HepG2 (cell line): ENCODE results near the gene MPZL3. TPM values are rescaled to one million over a fixed set of nuclear protein-coding genes. Genes with fewer than 3 reads are reported as not detected.

Experiments used
- ATAC-seq: fragments of 200-7000 bp; cut with Tn5 transposase; 3 replicates; pipeline ENCODE4 v1.9.1; 2020; ENCODE audit warnings: mild to moderate bottlenecking, moderate library complexity
- BruUV-seq: library from RNA; stranded (reverse); fragments of 400-500 nt; replicated peaks from 2 replicates; lab custom pipeline; 2021; lab: Mats Ljungman, UMichigan
- CTCF ChIA-PET: fragments of 300-600 bp; formaldehyde crosslinking; extraction: SDS; loops from one replicate; lab custom pipeline; 2021; ENCODE audit warnings: low total read pairs, inconsistent platforms, low intra/inter-chr PET ratio; lab: Yijun Ruan, JAX
- POLR2A ChIA-PET: fragments of 350-600 bp; sonication (Branson Sonifier 250); formaldehyde crosslinking; loops from one replicate; lab custom pipeline; 2020; ENCODE audit warnings: antibody characterized with exemption, inconsistent platforms; lab: Yijun Ruan, JAX
- DNase-seq: peaks from one replicate; pipeline ENCODE4 v3.0.0-alpha.2; 2015; ENCODE audit warnings: low spot score
- FAIRE-seq: peaks from 3 replicates; lab custom pipeline; 2011; peaks lifted over from hg19 to GRCh38; lab: Jason Lieb, UNC
- H2AFZ ChIP-seq: one replicate; pipeline ENCODE4 v1.6.1; 2011; ENCODE audit warnings: low read length, inconsistent platforms
- H3K27ac ChIP-seq: fragments of 300-600 bp; 3 replicates; pipeline ENCODE4 v1.8.0; 2011; ENCODE audit warnings: mixed run types, mild to moderate bottlenecking, mixed read lengths, low read length, inconsistent platforms; ENCODE audit not compliant: insufficient read depth; ENCODE audit errors: extremely low read length
- H3K27me3 ChIP-seq, 2 experiments: fragments of 200-600 bp in 1 of 2; 2 replicates in 1 of 2; 3 replicates in 1 of 2; pipeline versions ENCODE4 v1.6.0 to v1.8.0; 2011; ENCODE audit warnings: low read length in 2 of 2, mild to moderate bottlenecking in 2 of 2, moderate library complexity in 2 of 2, inconsistent platforms in 1 of 2; ENCODE audit not compliant: insufficient read depth in 2 of 2, control insufficient read depth in 1 of 2
- H3K36me3 ChIP-seq, 2 experiments: fragments of 200-600 bp in 1 of 2; replicated peaks in 1 of 2; 2 replicates in 1 of 2; 3 replicates in 1 of 2; pipeline versions ENCODE4 v1.5.1 to v1.8.0; 2011; ENCODE audit warnings: low read length in 2 of 2, inconsistent platforms in 1 of 2; ENCODE audit not compliant: insufficient read depth in 2 of 2, control insufficient read depth in 1 of 2
- H3K4me1 ChIP-seq: 2 replicates; pipeline ENCODE4 v1.5.1; 2012; ENCODE audit warnings: low read length, inconsistent platforms; ENCODE audit not compliant: insufficient read depth
- H3K4me2 ChIP-seq: 2 replicates; pipeline ENCODE4 v1.6.0; 2011; ENCODE audit warnings: low read depth, low read length, inconsistent platforms
- H3K4me3 ChIP-seq, 3 experiments: fragments of 200-600 bp in 1 of 3; sonication (generic), shearing (Covaris generic) in 1 of 3; replicated peaks in 1 of 3; 2 replicates each; pipeline ENCODE4 v1.5.1; 2011 to 2016; ENCODE audit warnings: low read length in 3 of 3, inconsistent platforms in 2 of 3, low read depth in 2 of 3, mild to moderate bottlenecking in 2 of 3, control low read depth in 1 of 3, mixed read lengths in 1 of 3; ENCODE audit not compliant: insufficient read depth in 1 of 3
- H3K79me2 ChIP-seq: one replicate; pipeline ENCODE4 v1.6.1; 2011; ENCODE audit warnings: low read length, inconsistent platforms; ENCODE audit not compliant: insufficient read depth
- H3K9ac ChIP-seq: 2 replicates; pipeline ENCODE4 v1.6.0; 2011; ENCODE audit warnings: mild to moderate bottlenecking, low read depth, low read length, inconsistent platforms; ENCODE audit not compliant: insufficient read depth
- H3K9me3 ChIP-seq: 2 replicates; pipeline ENCODE4 v1.5.1; 2012; ENCODE audit warnings: mild to moderate bottlenecking, low read length
- H4K20me1 ChIP-seq: 2 replicates; pipeline ENCODE4 v1.6.0; 2011; ENCODE audit warnings: inconsistent platforms, mild to moderate bottlenecking, low read length, moderate library complexity; ENCODE audit not compliant: insufficient read depth
- ARNT ChIP-seq: fragments of 450-650 bp; IDR thresholded peaks from 2 replicates; pipeline ENCODE4 v1.6.1; 2017
- BORCS8-MEF2B ChIP-seq: sonication (generic); formaldehyde crosslinking; IDR thresholded peaks from 2 replicates; pipeline ENCODE4 v1.8.0; 2022; ENCODE audit warnings: mild to moderate bottlenecking, missing genetic modification reagents
- DRAP1 ChIP-seq: IDR thresholded peaks from 2 replicates; pipeline ENCODE4 v1.6.1; 2016; ENCODE audit warnings: missing genetic modification reagents, missing compliant biosample characterization
- HNRNPLL ChIP-seq: fragments of 200-400 bp; formaldehyde crosslinking; IDR thresholded peaks from 2 replicates; pipeline ENCODE4 v1.6.1; 2017; ENCODE audit warnings: mild to moderate bottlenecking, low read depth, low read length; ENCODE audit not compliant: poor library complexity, severe bottlenecking
- KAT2B ChIP-seq: fragments of 150-350 bp; IDR thresholded peaks from 2 replicates; pipeline ENCODE4 v1.6.1; 2014; ENCODE audit warnings: low read depth, low read length, borderline replicate concordance
- KDM3A ChIP-seq: IDR thresholded peaks from 2 replicates; pipeline ENCODE4 v1.6.1; 2018; ENCODE audit warnings: low read depth, missing compliant biosample characterization
- SCMH1 ChIP-seq: sonication (generic); formaldehyde crosslinking; IDR thresholded peaks from 2 replicates; pipeline ENCODE4 v1.9.0; 2021; ENCODE audit warnings: missing genetic modification reagents, mild to moderate bottlenecking, borderline replicate concordance
- TCF12 ChIP-seq, 2 experiments: fragments of 450-650 bp in 1 of 2; sonication (generic) in 1 of 2; formaldehyde crosslinking in 1 of 2; IDR thresholded peaks; 2 replicates each; pipeline versions ENCODE4 v1.6.1 to v1.8.0; 2017 to 2022; ENCODE audit warnings: antibody characterized with exemption in 1 of 2, mild to moderate bottlenecking in 1 of 2, missing genetic modification reagents in 1 of 2, moderate library complexity in 1 of 2
- ZNF10 ChIP-seq: sonication (generic); formaldehyde crosslinking; IDR thresholded peaks from 2 replicates; pipeline ENCODE4 v1.4.0; 2020; ENCODE audit warnings: mild to moderate bottlenecking, low read depth, missing genetic modification reagents, borderline replicate concordance
- ZNF280D ChIP-seq: sonication (generic); formaldehyde crosslinking; IDR thresholded peaks from 2 replicates; pipeline ENCODE4 v1.5.1; 2020; ENCODE audit warnings: mild to moderate bottlenecking, missing genetic modification reagents
- ZNF768 ChIP-seq: sonication (generic); formaldehyde crosslinking; IDR thresholded peaks from 2 replicates; pipeline ENCODE4 v1.4.0; 2020; ENCODE audit warnings: missing genetic modification reagents
- WGBS: methylation state at CpG from one replicate; pipeline ENCODE4 v1.1.6; 2017; ENCODE audit warnings: low lambda C conversion rate; 5-methylcytosine and 5-hydroxymethylcytosine counted together
- in situ Hi-C: cut with HindIII; loops from 2 replicates; pipeline ENCODE4 v1.10.0; 2017; ENCODE audit warnings: low pct_unique_long_range_greater_than_20kb; ENCODE audit not compliant: extremely low pct_ligation_motif_present
- intact Hi-C: fragments of 100-400 bp; cut with micrococcal nuclease; formaldehyde crosslinking; loops from one replicate; pipeline ENCODE4 v1.10.0; 2022; ENCODE audit not compliant: unreplicated experiment
- polyA plus RNA-seq, 8 experiments: library from polyadenylated mRNA; depleted of rRNA in 3 of 8; stranded (reverse) in 7 of 8; unstranded in 1 of 8; fragments of >200 nt; fragmentation: Illumina TruSeq in 4 of 8; extraction: Trizol in 4 of 8; gene quantifications; 2 replicates each; pipeline versions ENCODE4 v1.2.1 to v1.2.3, GENCODE V29; 2011 to 2016; ENCODE audit warnings: low read depth in 4 of 8, missing spikeins in 1 of 8, mixed read lengths in 1 of 8; ENCODE audit not compliant: insufficient read depth in 1 of 8
- total RNA-seq, 5 experiments: library from RNA; depleted of rRNA; stranded (reverse); fragments of >200 nt; fragmentation: Illumina TruSeq; extraction: Trizol; gene quantifications; 2 replicates each; pipeline ENCODE4 v1.2.3, GENCODE V29; 2016; ENCODE audit warnings: low read depth in 1 of 5

Gene MPZL3
- total and polyA plus RNA-seq, 2 of the 13 experiments (the other 11 are each of a cell fraction or from before 2014, with no cell fraction given), result 5.3 to 9.3 TPM

- Histone ChIP-seq H3K9ac (no peak overlapping the region), H4K20me1 (no peaks in the 10 kb centered on the region), H3K27me3 (peaks cover 0 to 1% of the 10 kb centered on the region in 2 experiments; a peak in 1 of 5 replicates), H3K79me2 (no peaks in the 10 kb centered on the region)
- intact Hi-C loops, result no loop called here
- ATAC-seq, result no peak
- TF ChIP-seq KDM3A (CRISPR knock-in tag), result no peak
- no peak for TF ChIP-seq HNRNPLL
- no peak for TF ChIP-seq TCF12 (IDR thresholded peaks at IDR 0.05)
- no peak for TF ChIP-seq TCF12 (CRISPR knock-in tag; IDR thresholded peaks at IDR 0.05)
- no peak for TF ChIP-seq KAT2B
- TF ChIP-seq, all 625 proteins: peak for 0
- BruUV-seq, result no TSS peak
- Histone ChIP-seq H3K4me3 (no peak overlapping the region), H2AFZ (no peak overlapping the region), H3K4me1 (peaks cover 16% of the 10 kb centered on the region), H3K36me3 (no peaks in the 10 kb centered on the region), H3K9me3 (no peaks in the 10 kb centered on the region), H3K27ac (no peak overlapping the region), H3K4me2 (no peak overlapping the region)
- DNase-seq (no peak), FAIRE-seq (no peak)
- in situ Hi-C loops, result no loop called here
- ChIA-PET POLR2A (no interaction called here), CTCF (no interaction called here)
- 55% methylated on average over 2 of the region's 2 CpGs for WGBS
These were observed 22.0 kb upstream of the MPZL3 start for GRCh38 chr11:118274186-118274585.

GRCh38 chr11:118272001-118272400 is 19.8 kb upstream of the MPZL3 start:
- Histone ChIP-seq H3K4me1 (peaks cover 8% of the 10 kb centered on the region), H3K27ac (no peak overlapping the region), H3K4me3 (no peak overlapping the region), H3K79me2 (no peaks in the 10 kb centered on the region), H3K4me2 (no peak overlapping the region), H3K27me3 (peaks cover 1 to 3% of the 10 kb centered on the region in 2 experiments; a peak in 1 of 5 replicates), H4K20me1 (no peaks in the 10 kb centered on the region), H2AFZ (no peak overlapping the region), H3K36me3 (no peaks in the 10 kb centered on the region), H3K9me3 (no peaks in the 10 kb centered on the region), H3K9ac (no peak overlapping the region)
- DNase-seq (no peak), FAIRE-seq (no peak), ATAC-seq (no peak)
- POLR2A ChIA-PET, result no interaction called here
- in situ Hi-C loops (no loop called here), intact Hi-C loops (no loop called here)
- CTCF ChIA-PET, result no interaction called here
- no TSS peak for BruUV-seq
- WGBS, result 3% methylated on average over 2 of the region's 2 CpGs
- TF ChIP-seq BORCS8-MEF2B, result no peak
- no peak for TF ChIP-seq ZNF10
- no peak for TF ChIP-seq ZNF768 (CRISPR knock-in tag)
- no peak for TF ChIP-seq ZNF280D (CRISPR knock-in tag)
- no peak for TF ChIP-seq SCMH1 (CRISPR knock-in tag)
- no peak for TF ChIP-seq DRAP1
- TF ChIP-seq ARNT, result no peak
